PFSK-1 (cell line): ENCODE measurements around the gene SPTBN4.

Experiments used
- FOXP2 ChIP-seq: optimal IDR thresholded peaks from 2 replicates; pipeline ENCODE3; 2011; ENCODE audit warnings: borderline replicate concordance, control low read depth, inconsistent platforms; ENCODE audit not compliant: insufficient read depth; ENCODE audit errors: extremely low read length, extremely low read depth
- POLR2AphosphoS5 ChIP-seq: IDR thresholded peaks from 2 replicates; pipeline ENCODE4 v1.6.1; 2012; ENCODE audit warnings: low read depth, mild to moderate bottlenecking, control low read depth, low read length, moderate library complexity
- SIN3A ChIP-seq: IDR thresholded peaks from 2 replicates; pipeline ENCODE4 v1.6.1; 2012; ENCODE audit warnings: mild to moderate bottlenecking, low read length, moderate library complexity, borderline replicate concordance; ENCODE audit not compliant: insufficient read depth
- TAF1 ChIP-seq: IDR thresholded peaks from 2 replicates; pipeline ENCODE4 v1.6.1; 2012; ENCODE audit warnings: low read length, control low read depth, borderline replicate concordance; ENCODE audit not compliant: insufficient read depth
- TF ChIP-seq, protein P1 (sequence below), 2 experiments: IDR thresholded peaks; 2 replicates each; pipeline versions ENCODE4 v1.6.1 to v1.8.0; 2011 to 2012; ENCODE audit warnings: low read depth in 2 of 2, low read length in 2 of 2, control low read depth in 1 of 2, inconsistent platforms in 1 of 2, mild to moderate bottlenecking in 1 of 2, moderate library complexity in 1 of 2; ENCODE audit not compliant: insufficient read depth in 1 of 2

DNA sequence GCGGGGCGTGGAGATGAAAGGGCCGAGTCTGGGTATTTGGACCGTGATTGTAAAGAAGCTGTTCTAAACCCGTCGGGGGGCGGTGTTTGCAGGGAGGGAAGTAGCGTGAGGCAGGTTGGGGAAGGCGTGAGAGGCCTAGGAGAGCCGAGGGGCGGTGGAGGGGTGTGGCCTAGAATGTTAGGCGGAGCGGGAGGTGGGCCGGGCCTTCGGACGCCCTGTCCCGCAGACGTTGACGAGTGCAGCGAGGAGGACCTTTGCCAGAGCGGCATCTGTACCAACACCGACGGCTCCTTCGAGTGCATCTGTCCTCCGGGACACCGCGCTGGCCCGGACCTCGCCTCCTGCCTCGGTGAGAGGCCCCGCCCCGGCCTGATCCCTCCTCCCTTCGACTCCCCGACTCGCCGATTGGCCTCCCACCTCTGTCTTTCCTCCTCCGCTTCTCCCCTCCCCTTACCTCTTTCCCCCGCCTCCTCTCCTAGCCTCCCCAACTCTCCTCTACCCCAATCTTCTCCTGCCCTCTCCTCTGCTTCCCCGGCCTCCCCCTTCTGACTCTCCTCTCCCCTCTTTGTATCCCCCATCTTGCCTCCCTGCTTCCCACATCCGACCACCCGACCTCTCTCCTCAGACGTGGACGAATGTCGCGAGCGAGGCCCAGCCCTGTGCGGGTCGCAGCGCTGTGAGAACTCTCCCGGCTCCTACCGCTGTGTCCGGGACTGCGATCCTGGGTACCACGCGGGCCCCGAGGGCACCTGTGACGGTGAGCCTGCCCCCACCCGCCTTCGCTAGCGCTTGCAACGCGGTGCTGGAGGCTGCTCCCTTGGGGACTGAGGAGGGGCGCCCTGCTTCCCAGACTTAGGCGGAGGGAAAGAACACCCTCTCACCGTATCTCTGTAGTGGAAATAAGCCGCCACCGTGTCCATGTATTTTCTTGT lies 147.2 kb downstream of the SPTBN4 start:
- no peak for TF ChIP-seq SIN3A
- peak; percentile 85; the same call in 1 of the 2 replicates for TF ChIP-seq POLR2AphosphoS5
- TF ChIP-seq, protein P1, sequence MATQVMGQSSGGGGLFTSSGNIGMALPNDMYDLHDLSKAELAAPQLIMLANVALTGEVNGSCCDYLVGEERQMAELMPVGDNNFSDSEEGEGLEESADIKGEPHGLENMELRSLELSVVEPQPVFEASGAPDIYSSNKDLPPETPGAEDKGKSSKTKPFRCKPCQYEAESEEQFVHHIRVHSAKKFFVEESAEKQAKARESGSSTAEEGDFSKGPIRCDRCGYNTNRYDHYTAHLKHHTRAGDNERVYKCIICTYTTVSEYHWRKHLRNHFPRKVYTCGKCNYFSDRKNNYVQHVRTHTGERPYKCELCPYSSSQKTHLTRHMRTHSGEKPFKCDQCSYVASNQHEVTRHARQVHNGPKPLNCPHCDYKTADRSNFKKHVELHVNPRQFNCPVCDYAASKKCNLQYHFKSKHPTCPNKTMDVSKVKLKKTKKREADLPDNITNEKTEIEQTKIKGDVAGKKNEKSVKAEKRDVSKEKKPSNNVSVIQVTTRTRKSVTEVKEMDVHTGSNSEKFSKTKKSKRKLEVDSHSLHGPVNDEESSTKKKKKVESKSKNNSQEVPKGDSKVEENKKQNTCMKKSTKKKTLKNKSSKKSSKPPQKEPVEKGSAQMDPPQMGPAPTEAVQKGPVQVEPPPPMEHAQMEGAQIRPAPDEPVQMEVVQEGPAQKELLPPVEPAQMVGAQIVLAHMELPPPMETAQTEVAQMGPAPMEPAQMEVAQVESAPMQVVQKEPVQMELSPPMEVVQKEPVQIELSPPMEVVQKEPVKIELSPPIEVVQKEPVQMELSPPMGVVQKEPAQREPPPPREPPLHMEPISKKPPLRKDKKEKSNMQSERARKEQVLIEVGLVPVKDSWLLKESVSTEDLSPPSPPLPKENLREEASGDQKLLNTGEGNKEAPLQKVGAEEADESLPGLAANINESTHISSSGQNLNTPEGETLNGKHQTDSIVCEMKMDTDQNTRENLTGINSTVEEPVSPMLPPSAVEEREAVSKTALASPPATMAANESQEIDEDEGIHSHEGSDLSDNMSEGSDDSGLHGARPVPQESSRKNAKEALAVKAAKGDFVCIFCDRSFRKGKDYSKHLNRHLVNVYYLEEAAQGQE (IDR thresholded peaks at IDR 0.05; ENCODE audit: insufficient read depth in 1 of 2, low read depth in 2 of 2, low read length in 2 of 2): no peak
- 0 out of 2 replicates have a peak, but pooled peaks have one; percentile 16 for TF ChIP-seq TAF1
- TF ChIP-seq FOXP2: peak; percentile 79
